DMS 273 treated with DMSO at 0.1 percent for 48 hours (cell line): ENCODE measurements around the gene GPS1.

Source experiments
- DNase-seq: peaks from one replicate; lab custom pipeline; 2025; lab: John Stamatoyannopoulos, UW

Gene GPS1

DNA sequence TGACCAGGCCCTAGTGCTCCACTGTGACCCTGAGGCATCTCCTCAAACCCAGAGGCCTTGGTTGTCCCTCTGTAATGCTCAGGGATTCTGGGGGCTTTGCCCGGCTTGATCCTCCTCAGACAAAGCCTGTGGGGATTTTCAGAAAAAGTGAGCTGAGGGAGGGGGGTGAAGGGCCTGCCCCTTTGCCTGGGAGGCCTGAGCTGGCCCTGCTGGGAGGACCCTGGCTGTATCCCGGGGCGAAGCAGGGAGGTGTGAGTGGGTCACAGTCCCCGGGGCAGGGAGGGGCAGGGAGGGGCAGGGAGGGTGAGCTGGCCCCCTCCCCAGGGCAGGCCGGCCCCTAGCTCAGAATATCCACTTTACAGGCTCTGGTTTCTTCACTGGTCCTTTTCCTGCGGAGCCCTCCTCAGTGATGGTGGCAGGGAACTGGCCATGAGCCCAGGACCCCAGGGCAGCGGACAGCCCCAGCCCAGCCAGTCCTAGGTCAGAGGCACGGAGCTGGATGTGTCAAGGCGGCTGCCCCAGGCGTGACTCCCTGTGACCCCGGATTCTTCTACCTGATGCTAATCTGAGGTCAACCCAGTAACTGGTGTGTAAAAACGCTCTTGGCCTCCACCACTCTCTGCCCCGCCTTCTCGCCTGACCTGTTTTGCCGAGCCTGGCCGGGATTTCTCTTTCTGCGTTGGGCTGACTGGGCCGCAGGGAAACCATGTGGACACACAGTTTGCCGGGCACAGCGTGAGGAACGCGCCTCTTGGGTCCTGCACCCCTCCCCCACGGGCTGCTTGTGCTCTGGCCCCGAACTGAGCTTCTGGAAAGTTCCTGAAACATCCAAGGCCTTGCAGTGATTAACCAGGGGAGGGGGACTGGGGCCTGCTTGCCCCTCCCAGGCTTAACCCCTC lies 52.1 kb downstream of the GPS1 start:
- no peak for DNase-seq

DNA sequence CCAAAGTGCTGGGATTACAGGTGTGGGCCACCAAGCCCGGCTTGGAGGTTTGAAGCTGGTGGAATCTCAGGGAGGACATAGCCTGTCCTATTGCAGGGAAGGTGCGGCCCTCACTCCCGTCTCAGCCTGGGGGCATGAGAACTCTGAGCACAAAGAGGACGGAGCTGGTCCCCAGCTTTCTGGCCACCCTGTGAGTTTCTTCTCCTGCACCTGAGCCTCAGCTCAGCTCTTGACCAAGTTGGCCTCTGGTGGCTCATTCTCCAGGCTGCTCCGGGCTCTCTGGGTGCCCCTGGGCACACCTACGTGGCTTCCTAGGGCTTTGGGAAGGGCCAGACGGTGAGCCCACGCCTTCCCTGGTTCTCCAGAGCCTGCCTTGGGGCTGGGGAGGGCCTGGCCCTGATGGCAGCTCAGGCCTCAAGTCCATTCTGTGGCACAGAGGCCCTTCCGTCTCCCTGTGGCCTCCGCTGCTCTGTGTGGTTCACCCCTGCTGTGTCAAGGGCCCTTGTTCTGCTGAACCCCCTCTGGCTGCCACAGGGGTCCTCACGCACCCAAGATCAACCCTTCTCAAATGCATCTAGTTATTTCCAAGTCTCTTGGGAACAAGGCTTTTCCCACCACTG lies 53.2 kb downstream of the GPS1 start:
- no peak for DNase-seq

DNA sequence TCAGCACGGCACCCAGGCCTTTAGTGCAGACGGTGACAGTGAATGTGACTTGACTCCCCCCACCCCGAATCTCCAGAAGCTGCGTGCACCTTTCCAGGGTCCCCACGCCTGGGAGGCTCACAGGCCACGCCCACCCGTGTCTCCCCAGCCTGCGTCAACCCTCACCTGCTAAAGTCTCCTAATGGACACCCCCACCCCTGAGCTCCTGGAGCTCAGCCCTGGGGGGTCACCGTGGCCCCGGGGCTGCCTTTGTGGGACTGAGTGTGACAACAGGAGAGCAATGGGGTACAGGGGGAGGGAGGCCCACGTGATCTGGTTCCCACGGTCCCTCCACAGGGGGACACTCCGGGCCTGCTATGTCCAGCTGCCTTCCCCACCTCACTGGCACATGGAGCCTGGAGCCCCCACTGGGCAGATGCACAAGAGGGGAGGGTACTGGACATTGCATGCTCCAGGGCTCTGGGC lies 53.8 kb downstream of the GPS1 start:
- DNase-seq: no peak

DNA sequence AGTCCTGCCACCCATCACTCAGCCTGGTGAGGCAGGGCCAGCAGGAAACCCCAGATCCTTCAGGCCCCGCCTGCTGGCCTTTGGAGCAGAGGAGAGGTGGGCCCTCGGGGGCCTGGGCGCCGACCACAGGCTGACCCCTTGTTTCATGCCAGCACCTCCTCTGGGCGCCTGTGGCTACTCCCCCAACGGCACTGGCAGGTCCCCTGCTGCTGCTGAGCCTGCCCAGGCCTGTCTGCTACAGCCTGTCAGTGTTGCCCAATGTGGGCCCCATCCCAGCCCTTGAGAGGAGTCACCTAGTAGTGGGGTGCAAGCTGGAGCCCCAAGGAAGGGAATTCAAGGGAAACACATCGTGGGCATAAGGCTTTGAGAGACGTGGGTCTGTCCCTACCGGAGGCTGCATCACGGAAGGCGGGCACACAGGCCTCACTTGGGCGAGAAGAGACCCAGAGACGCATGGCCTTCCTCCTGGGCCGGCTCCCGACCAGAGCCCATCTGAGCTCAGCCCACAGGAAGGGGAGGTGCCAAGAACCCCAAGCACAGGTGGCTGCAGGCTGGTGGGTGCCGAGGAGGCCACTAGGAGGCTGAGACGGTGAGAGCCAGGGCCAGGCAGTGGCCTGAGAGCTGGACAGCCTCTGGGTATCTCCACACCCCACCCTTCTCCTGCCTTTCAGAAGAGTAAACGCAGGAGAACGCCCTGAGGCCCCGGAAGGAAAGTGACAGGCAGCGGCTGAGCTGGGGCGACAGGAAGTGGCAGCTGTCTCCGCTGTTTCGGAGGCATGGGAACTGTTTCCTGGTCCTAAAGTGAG lies 54.4 kb downstream of the GPS1 start:
- peak; percentile 32 for DNase-seq

- no peak for DNase-seq
These were observed 55.1 kb downstream of the GPS1 start for GRCh38 chr17:82106688-82107305.
